ENCODE measurements around the gene IRX2. TPM values are rescaled to one million over a fixed set of nuclear protein-coding genes. Genes with fewer than 3 reads are reported as not detected.

Gene IRX2
- total and polyA plus RNA-seq, 2 donors (not counting 3 experiments of a cell fraction or from before 2014, with no cell fraction given): not detected

DNA sequence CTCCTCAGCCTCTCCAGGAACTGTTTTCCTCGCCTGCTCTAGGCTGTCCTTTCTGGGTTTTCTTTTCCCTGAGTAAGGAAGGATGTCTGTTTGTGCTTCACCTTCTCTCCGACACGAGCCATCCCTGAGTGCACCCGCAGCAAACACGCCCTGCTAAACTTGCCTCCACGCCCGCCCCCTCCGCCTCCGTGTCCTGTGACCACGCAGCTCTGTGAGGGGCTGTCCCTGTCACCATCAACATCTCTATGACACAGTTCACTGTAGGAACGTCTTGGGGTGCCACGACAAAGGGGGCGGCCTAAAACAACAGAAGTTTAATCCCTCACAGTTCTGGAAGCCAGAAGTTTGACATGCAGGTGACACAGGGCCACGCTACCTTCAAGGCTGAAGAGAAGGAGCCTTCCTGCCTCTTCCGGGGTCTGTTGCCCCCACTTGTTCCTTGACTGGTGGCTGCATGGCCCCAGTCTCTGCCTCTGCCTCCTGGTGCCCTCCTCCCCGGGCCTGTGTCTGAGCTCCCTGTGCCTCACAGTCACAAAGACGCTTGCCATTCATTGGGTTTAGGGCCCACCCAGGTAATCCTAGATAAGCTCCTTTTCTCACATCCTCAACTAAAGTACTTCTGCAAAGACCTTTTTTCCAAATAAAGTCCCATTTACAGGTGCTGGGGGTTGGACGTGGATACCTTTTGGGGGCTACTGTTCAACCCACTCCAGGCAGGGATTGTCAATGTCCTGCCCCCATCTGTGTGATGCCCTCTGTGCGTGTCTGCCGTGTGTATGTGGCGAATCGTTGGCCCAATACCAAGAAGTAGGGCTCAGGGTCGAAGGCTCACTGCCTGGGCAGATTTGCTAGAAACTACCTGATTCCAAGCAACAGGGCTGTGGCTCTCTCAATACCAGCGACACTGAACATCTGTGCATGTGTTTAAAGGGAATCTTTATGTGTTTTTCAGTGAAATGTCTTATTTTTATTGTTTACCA, 39.7 kb downstream of the IRX2 start:
- CTCF ChIA-PET: no interaction called here
- Histone ChIP-seq H3K27ac (ENCODE audit: insufficient read depth, low read depth, low read length) (no peak overlapping the region), H4K20me1 (replicated peaks; ENCODE audit: control insufficient read depth, extremely low read depth, insufficient read depth, low read length) (no peaks in the 10 kb centered on the region), H3K9ac (replicated peaks; ENCODE audit: extremely low read depth, insufficient read depth, low read length) (no peak overlapping the region), H3K4me2 (ENCODE audit: insufficient read depth, low read length) (no peak overlapping the region), H3K9me1 (replicated peaks; ENCODE audit: control insufficient read depth, extremely low read depth, insufficient read depth, low read length) (no peaks in the 10 kb centered on the region), H3K36me3 (ENCODE audit: control insufficient read depth in 2 of 2, extremely low read depth in 1 of 2, insufficient read depth in 2 of 2, low read length in 2 of 2) (no peaks in the 10 kb centered on the region), H3K4me1 (ENCODE audit: control insufficient read depth, extremely low read depth, insufficient read depth, low read length) (no peaks in the 10 kb centered on the region), H3K9me3 (replicated peaks; ENCODE audit: control insufficient read depth, insufficient read depth, low read length) (peaks cover 2% of the 10 kb centered on the region), H2AFZ (ENCODE audit: low read depth, low read length) (no peak overlapping the region), H3K27me3 (ENCODE audit: control insufficient read depth in 2 of 2, insufficient read depth in 2 of 2, low read length in 2 of 2) (no peaks in the 10 kb centered on the region), H3K4me3 (replicated peaks in 1 of 3; ENCODE audit: insufficient read depth in 1 of 3, low read depth in 1 of 3, low read length in 3 of 3) (no peak overlapping the region), H3K79me2 (ENCODE audit: control insufficient read depth, insufficient read depth, low read length) (no peaks in the 10 kb centered on the region)
- dilution Hi-C loops (cut with MboI; ENCODE audit: extremely low pct_ligation_motif_present, low sequenced_read_pairs) (no loop called here), intact Hi-C loops (cut with micrococcal nuclease) (no loop called here)
- FAIRE-seq: no peak
- POLR2A ChIA-PET: no interaction called here
- TF ChIP-seq, protein P1, sequence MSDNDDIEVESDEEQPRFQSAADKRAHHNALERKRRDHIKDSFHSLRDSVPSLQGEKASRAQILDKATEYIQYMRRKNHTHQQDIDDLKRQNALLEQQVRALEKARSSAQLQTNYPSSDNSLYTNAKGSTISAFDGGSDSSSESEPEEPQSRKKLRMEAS (IDR thresholded peaks at IDR 0.05; ENCODE audit: insufficient read depth, insufficient read length): no peak
- TF ChIP-seq POLR2AphosphoS5 (IDR thresholded peaks at IDR 0.05; ENCODE audit: insufficient read depth, low read depth, low read length) (no peak), MYC (IDR thresholded peaks at IDR 0.05; ENCODE audit: low read depth, low read length) (no peak), JUN (IDR thresholded peaks at IDR 0.05; ENCODE audit: borderline replicate concordance, insufficient read depth, insufficient read length, low read depth) (no peak), FOS (IDR thresholded peaks at IDR 0.05; ENCODE audit: borderline replicate concordance, insufficient read depth, low read length) (no peak), EZH2 (IDR thresholded peaks at IDR 0.05; ENCODE audit: borderline replicate concordance, low read depth, low read length, severe bottlenecking) (no peak), GATA2 (IDR thresholded peaks at IDR 0.05; ENCODE audit: insufficient read depth, insufficient read length, low read depth, low read length) (no peak), POLR2A (IDR thresholded peaks at IDR 0.05; ENCODE audit: low read depth, low read length) (no peak)
- TF ChIP-seq, protein P2, sequence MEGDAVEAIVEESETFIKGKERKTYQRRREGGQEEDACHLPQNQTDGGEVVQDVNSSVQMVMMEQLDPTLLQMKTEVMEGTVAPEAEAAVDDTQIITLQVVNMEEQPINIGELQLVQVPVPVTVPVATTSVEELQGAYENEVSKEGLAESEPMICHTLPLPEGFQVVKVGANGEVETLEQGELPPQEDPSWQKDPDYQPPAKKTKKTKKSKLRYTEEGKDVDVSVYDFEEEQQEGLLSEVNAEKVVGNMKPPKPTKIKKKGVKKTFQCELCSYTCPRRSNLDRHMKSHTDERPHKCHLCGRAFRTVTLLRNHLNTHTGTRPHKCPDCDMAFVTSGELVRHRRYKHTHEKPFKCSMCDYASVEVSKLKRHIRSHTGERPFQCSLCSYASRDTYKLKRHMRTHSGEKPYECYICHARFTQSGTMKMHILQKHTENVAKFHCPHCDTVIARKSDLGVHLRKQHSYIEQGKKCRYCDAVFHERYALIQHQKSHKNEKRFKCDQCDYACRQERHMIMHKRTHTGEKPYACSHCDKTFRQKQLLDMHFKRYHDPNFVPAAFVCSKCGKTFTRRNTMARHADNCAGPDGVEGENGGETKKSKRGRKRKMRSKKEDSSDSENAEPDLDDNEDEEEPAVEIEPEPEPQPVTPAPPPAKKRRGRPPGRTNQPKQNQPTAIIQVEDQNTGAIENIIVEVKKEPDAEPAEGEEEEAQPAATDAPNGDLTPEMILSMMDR (IDR thresholded peaks at IDR 0.05; ENCODE audit: extremely low read depth in 1 of 2, insufficient read depth in 1 of 2, low read depth in 1 of 2, low read length in 2 of 2): no peak
- BruUV-seq (replicated peaks): no TSS peak
- no peak for DNase-seq (ENCODE audit: low read depth, low spot score)
